H9 (cell line): ENCODE data around the gene AHDC1. TPM values are rescaled to one million over a fixed set of nuclear protein-coding genes. Genes with fewer than 3 reads are reported as not detected.

Experiments
- DNase-seq: peaks from one replicate; pipeline ENCODE4 v3.0.0-alpha.2; 2017
- H2AFZ ChIP-seq: one replicate; pipeline ENCODE4 v1.6.1; 2013; ENCODE audit warnings: mild to moderate bottlenecking, low read length, control low read depth, moderate library complexity
- H2AK5ac ChIP-seq: 2 replicates; pipeline ENCODE4 v1.6.1; 2013; ENCODE audit warnings: low read length, control low read depth, mixed read lengths; ENCODE audit not compliant: insufficient read length
- H2BK120ac ChIP-seq: one replicate; pipeline ENCODE4 v1.6.1; 2013; ENCODE audit warnings: low read depth, mild to moderate bottlenecking, low read length, control low read depth, inconsistent platforms; ENCODE audit not compliant: poor library complexity, severe bottlenecking
- H2BK12ac ChIP-seq: 2 replicates; pipeline ENCODE4 v1.6.1; 2013; ENCODE audit warnings: low read length, control low read depth, mixed read lengths, low read depth; ENCODE audit not compliant: insufficient read length
- H2BK15ac ChIP-seq: 2 replicates; pipeline ENCODE4 v1.6.1; 2013; ENCODE audit warnings: low read depth, low read length, control low read depth
- H2BK20ac ChIP-seq: one replicate; pipeline ENCODE4 v1.6.1; 2013; ENCODE audit warnings: low read depth, mild to moderate bottlenecking, low read length, control low read depth, inconsistent platforms; ENCODE audit not compliant: poor library complexity, severe bottlenecking
- H2BK5ac ChIP-seq: 2 replicates; pipeline ENCODE4 v1.6.1; 2013; ENCODE audit warnings: low read length, control low read depth, mixed read lengths; ENCODE audit not compliant: insufficient read length
- H3K14ac ChIP-seq: 2 replicates; pipeline ENCODE4 v1.6.1; 2013; ENCODE audit warnings: low read length, control low read depth; ENCODE audit not compliant: insufficient read depth
- H3K18ac ChIP-seq: 2 replicates; pipeline ENCODE4 v1.6.1; 2013; ENCODE audit warnings: low read depth, mild to moderate bottlenecking, mixed read lengths, low read length, control low read depth; ENCODE audit not compliant: insufficient read length
- H3K23ac ChIP-seq: 2 replicates; pipeline ENCODE4 v1.6.1; 2013; ENCODE audit warnings: low read length, control low read depth, mixed read lengths, low read depth; ENCODE audit not compliant: insufficient read length
- H3K23me2 ChIP-seq: 2 replicates; pipeline ENCODE4 v1.6.1; 2013; ENCODE audit warnings: low read depth, mild to moderate bottlenecking, mixed read lengths, low read length, control low read depth; ENCODE audit not compliant: insufficient read length, poor library complexity, severe bottlenecking
- H3K27ac ChIP-seq: 2 replicates; pipeline ENCODE4 v1.5.1; 2013; ENCODE audit warnings: low read length, control low read depth, mixed read lengths, low read depth; ENCODE audit not compliant: insufficient read length
- H3K27me3 ChIP-seq: 2 replicates; pipeline ENCODE4 v1.6.1; 2013; ENCODE audit warnings: low read length, control low read depth, inconsistent platforms; ENCODE audit not compliant: insufficient read depth
- H3K4ac ChIP-seq: 2 replicates; pipeline ENCODE4 v1.6.1; 2013; ENCODE audit warnings: low read depth, mild to moderate bottlenecking, control low read depth, inconsistent platforms, low read length, moderate library complexity
- H3K4me1 ChIP-seq: 2 replicates; pipeline ENCODE4 v1.6.1; 2013; ENCODE audit warnings: low read length, control low read depth, inconsistent platforms; ENCODE audit not compliant: insufficient read depth
- H3K4me2 ChIP-seq: 2 replicates; pipeline ENCODE4 v1.6.1; 2013; ENCODE audit warnings: low read length, control low read depth, mixed read lengths; ENCODE audit not compliant: insufficient read length, insufficient read depth
- H3K56ac ChIP-seq: 2 replicates; pipeline ENCODE4 v1.6.1; 2013; ENCODE audit warnings: low read depth, mild to moderate bottlenecking, mixed read lengths, low read length, control low read depth; ENCODE audit not compliant: insufficient read length
- H3K79me1 ChIP-seq: 2 replicates; pipeline ENCODE4 v1.6.1; 2013; ENCODE audit warnings: low read depth, mild to moderate bottlenecking, moderate library complexity, low read length, control low read depth, inconsistent platforms; ENCODE audit not compliant: insufficient read depth, poor library complexity, severe bottlenecking
- H3K79me2 ChIP-seq: 2 replicates; pipeline ENCODE4 v1.6.1; 2013; ENCODE audit warnings: low read length, control low read depth, inconsistent platforms; ENCODE audit not compliant: insufficient read depth
- H3K9ac ChIP-seq: 2 replicates; pipeline ENCODE4 v1.6.1; 2013; ENCODE audit warnings: low read length, control low read depth, mixed read lengths; ENCODE audit not compliant: insufficient read length; ENCODE audit errors: extremely low read depth
- H3K9me3 ChIP-seq: one replicate; pipeline ENCODE4 v1.6.1; 2013; ENCODE audit warnings: low read depth, low read length, inconsistent platforms; ENCODE audit not compliant: control insufficient read depth
- H3T11ph ChIP-seq: one replicate; pipeline ENCODE4 v1.6.1; 2013; ENCODE audit warnings: mild to moderate bottlenecking, low read length, control low read depth, inconsistent platforms
- H4K20me1 ChIP-seq: one replicate; pipeline ENCODE4 v1.6.1; 2013; ENCODE audit not compliant: control insufficient read depth, insufficient read length, insufficient read depth
- H4K5ac ChIP-seq: 2 replicates; pipeline ENCODE4 v1.6.1; 2013; ENCODE audit warnings: low read depth, mild to moderate bottlenecking, mixed read lengths, low read length, control low read depth; ENCODE audit not compliant: insufficient read length
- H4K8ac ChIP-seq: replicated peaks from 2 replicates; pipeline ENCODE4 v1.6.1; 2013; ENCODE audit warnings: low read length, control low read depth, mixed read lengths, low read depth; ENCODE audit not compliant: insufficient read length
- H4K91ac ChIP-seq: 2 replicates; pipeline ENCODE4 v1.6.1; 2013; ENCODE audit warnings: low read depth, mild to moderate bottlenecking, moderate library complexity, mixed read lengths, low read length, control low read depth; ENCODE audit not compliant: insufficient read length
- H3K27ac Mint-ChIP-seq, 3 experiments: 2 replicates in 2 of 3; 3 replicates in 1 of 3; pipeline ENCODE4 v1.8.0; 2020 to 2021; ENCODE audit warnings: mixed read lengths in 3 of 3, mild to moderate bottlenecking in 1 of 3, moderate library complexity in 1 of 3
- H3K27me3 Mint-ChIP-seq: 2 replicates; pipeline ENCODE4 v1.8.0; 2021; ENCODE audit warnings: low read depth, mild to moderate bottlenecking, moderate library complexity, mixed read lengths
- H3K36me3 Mint-ChIP-seq, 3 experiments: 2 replicates in 2 of 3; 3 replicates in 1 of 3; pipeline ENCODE4 v1.8.0; 2020 to 2021; ENCODE audit warnings: low read depth in 3 of 3, mixed read lengths in 3 of 3; ENCODE audit not compliant: insufficient read depth in 1 of 3
- H3K4me1 Mint-ChIP-seq, 2 experiments: 2 replicates each; pipeline ENCODE4 v1.8.0; 2020; ENCODE audit warnings: mixed read lengths in 2 of 2
- H3K4me3 Mint-ChIP-seq, 2 experiments: 2 replicates in 1 of 2; 3 replicates in 1 of 2; pipeline ENCODE4 v1.8.0; 2020 to 2021; ENCODE audit warnings: mild to moderate bottlenecking in 2 of 2, mixed read lengths in 2 of 2, moderate library complexity in 1 of 2
- H3K9me3 Mint-ChIP-seq, 2 experiments: 2 replicates in 1 of 2; 3 replicates in 1 of 2; pipeline ENCODE4 v1.8.0; 2020; ENCODE audit warnings: mild to moderate bottlenecking in 2 of 2, mixed read lengths in 2 of 2, moderate library complexity in 1 of 2
- CTCF ChIP-seq: fragments of 200-600 bp; sonication (generic); conservative IDR thresholded peaks from 3 replicates; pipeline ENCODE4 v1.8.0; 2021; ENCODE audit warnings: antibody characterized with exemption, mild to moderate bottlenecking
- WGBS: extraction: QIAGEN DNeasy Blood & Tissue Kit; methylation state at CpG from one replicate; pipeline ENCODE4 v1.1.7; 2013; ENCODE audit warnings: missing lambda C conversion rate, low lambda C conversion rate, mixed read lengths; ENCODE audit not compliant: insufficient read length; ENCODE audit errors: extremely low coverage; 5-methylcytosine and 5-hydroxymethylcytosine counted together
- total RNA-seq: library from RNA; stranded (reverse); gene quantifications from 2 replicates; pipeline ENCODE4 v1.2.1, GENCODE V29; 2021

The AHDC1 gene
- total RNA-seq, 1 experiment from 2014 or later = 29.4 TPM

- H3K4me3 Mint-ChIP-seq = 0 out of 5 replicates have a peak overlapping the region, but pooled peaks of 1 of the 2 experiments have one; percentile 34
- H3K27me3 ChIP-seq = no peaks in the 10 kb centered on the region
- peaks cover 49 to 76% of the 10 kb centered on the region in 2 experiments for H3K4me1 Mint-ChIP-seq
- no peak overlapping the region for H3K27ac ChIP-seq
- no peak overlapping the region for H3K18ac ChIP-seq
- peak overlapping the region in 2 of 3 experiments; percentile 75 to 81; a peak in 3 of 7 replicates for H3K27ac Mint-ChIP-seq
- no peak overlapping the region for H4K91ac ChIP-seq
- no peak overlapping the region for H2BK12ac ChIP-seq
- no peak overlapping the region for H2BK5ac ChIP-seq
- no peak overlapping the region for H3K4me2 ChIP-seq
- no peaks in the 10 kb centered on the region for H3K79me2 ChIP-seq
- no peak overlapping the region for H2BK120ac ChIP-seq
- no peak for TF ChIP-seq CTCF
- no peaks in the 10 kb centered on the region for H3K23me2 ChIP-seq
- H2AFZ ChIP-seq = no peak overlapping the region
- no peaks in the 10 kb centered on the region for H3K79me1 ChIP-seq
- no peaks in the 10 kb centered on the region; the same call in none of the 2 replicates for H3K27me3 Mint-ChIP-seq
- H3K36me3 Mint-ChIP-seq = peaks cover 14 to 22% (median 19%) of the 10 kb centered on the region in 3 experiments; a peak in 6 of 7 replicates
- H2AK5ac ChIP-seq = no peak overlapping the region
- DNase-seq = peak; percentile 66
- no peak overlapping the region for H3K23ac ChIP-seq
- H4K5ac ChIP-seq = no peak overlapping the region
- no peaks in the 10 kb centered on the region for H4K20me1 ChIP-seq
- no peak overlapping the region for H3T11ph ChIP-seq
- H3K4me1 ChIP-seq = peaks cover 8% of the 10 kb centered on the region; the same call in 1 of the 2 replicates
- H3K9ac ChIP-seq = no peak overlapping the region
- no peak overlapping the region for H3K56ac ChIP-seq
- H3K4ac ChIP-seq = no peak overlapping the region
- no CpG with 5 or more reads among the region's 11 CpGs for WGBS
- no peak overlapping the region for H3K14ac ChIP-seq
- no peaks in the 10 kb centered on the region for H3K9me3 ChIP-seq
- no peak overlapping the region for H2BK20ac ChIP-seq
- H2BK15ac ChIP-seq = no peak overlapping the region
- H3K9me3 Mint-ChIP-seq = no peaks in the 10 kb centered on the region
- H4K8ac ChIP-seq = no peak overlapping the region
Observed at GRCh38 chr1:27536767-27537166, 67.2 kb downstream of the AHDC1 start.
